Type B pancreatic cell (in vitro differentiated cells): Measurements from ENCODE around the gene CDC42BPA. TPM values are rescaled to one million over a fixed set of nuclear protein-coding genes. Genes with fewer than 3 reads are reported as not detected.

Experiments
- DNase-seq: peaks from one replicate; pipeline ENCODE4 v3.0.0; 2021; ENCODE audit warnings: mixed read lengths; ENCODE audit not compliant: unreplicated experiment; ENCODE audit errors: extremely low spot score
- H3K27ac Mint-ChIP-seq: 2 replicates; pipeline ENCODE4 v1.8.0; 2021; ENCODE audit warnings: mild to moderate bottlenecking, mixed read lengths
- H3K27me3 Mint-ChIP-seq: 2 replicates; pipeline ENCODE4 v1.8.0; 2021; ENCODE audit warnings: mixed read lengths
- H3K36me3 Mint-ChIP-seq: 2 replicates; pipeline ENCODE4 v1.8.0; 2021; ENCODE audit warnings: mixed read lengths
- H3K4me1 Mint-ChIP-seq: one replicate; pipeline ENCODE4 v1.8.0; 2021; ENCODE audit warnings: mixed read lengths; ENCODE audit not compliant: unreplicated experiment
- H3K4me3 Mint-ChIP-seq: 2 replicates; pipeline ENCODE4 v1.8.0; 2021; ENCODE audit warnings: mild to moderate bottlenecking, mixed read lengths
- H3K9me3 Mint-ChIP-seq: 2 replicates; pipeline ENCODE4 v1.8.0; 2021; ENCODE audit warnings: mixed read lengths
- CTCF ChIP-seq: fragments of 200-600 bp; sonication (generic); conservative IDR thresholded peaks from 2 replicates; pipeline ENCODE4 v1.5.0; 2021; ENCODE audit warnings: antibody characterized with exemption, mild to moderate bottlenecking
- total RNA-seq: library from RNA; stranded (reverse); gene quantifications from 2 replicates; pipeline ENCODE4 v1.2.1, GENCODE V29; 2021; ENCODE audit warnings: low replicate concordance

CDC42BPA gene
- total RNA-seq, 1 donor from 2014 or later: 33.8 TPM

- no peak for DNase-seq
These were observed 326.4 kb downstream of the CDC42BPA start for GRCh38 chr1:226991920-226992319.

GRCh38 chr1:226990133-226990716, 328.1 kb downstream of the CDC42BPA start:
- Mint-ChIP-seq H3K9me3 (no peaks in the 10 kb centered on the region), H3K27ac (no peak overlapping the region), H3K4me1 (peaks cover 38% of the 10 kb centered on the region)

More at GRCh38 chr1:226991920-226992319, 326.4 kb downstream of the CDC42BPA start:
- H3K4me1 Mint-ChIP-seq: peaks cover 46% of the 10 kb centered on the region
- no peaks in the 10 kb centered on the region for H3K9me3 Mint-ChIP-seq
- no peak overlapping the region for H3K27ac Mint-ChIP-seq
- H3K27me3 Mint-ChIP-seq: no peaks in the 10 kb centered on the region
- no peak overlapping the region for H3K4me3 Mint-ChIP-seq
- no peak for TF ChIP-seq CTCF
- peaks cover 7% of the 10 kb centered on the region for H3K36me3 Mint-ChIP-seq

GRCh38 chr1:226989085-226989920, 329.0 kb downstream of the CDC42BPA start:
- H3K27me3 Mint-ChIP-seq: no peaks in the 10 kb centered on the region
- peak overlapping the region; percentile 67 for H3K27ac Mint-ChIP-seq
- H3K36me3 Mint-ChIP-seq: peaks cover 11% of the 10 kb centered on the region
- no peak overlapping the region for H3K4me3 Mint-ChIP-seq
- peaks cover 28% of the 10 kb centered on the region for H3K4me1 Mint-ChIP-seq
- H3K9me3 Mint-ChIP-seq: no peaks in the 10 kb centered on the region
- no peak for TF ChIP-seq CTCF
- no peak for DNase-seq

More at GRCh38 chr1:226990133-226990716, 328.1 kb downstream of the CDC42BPA start:
- Mint-ChIP-seq H3K27me3 (no peaks in the 10 kb centered on the region), H3K4me3 (no peak overlapping the region), H3K36me3 (peaks cover 11% of the 10 kb centered on the region)
- DNase-seq: peak; percentile 54
- no peak for TF ChIP-seq CTCF

- DNase-seq: peak; percentile 52
- TF ChIP-seq CTCF: no peak
- no peak overlapping the region for H3K4me3 Mint-ChIP-seq
- H3K27ac Mint-ChIP-seq: peak overlapping the region; percentile 67
- no peaks in the 10 kb centered on the region for H3K27me3 Mint-ChIP-seq
- H3K9me3 Mint-ChIP-seq: no peaks in the 10 kb centered on the region
- H3K4me1 Mint-ChIP-seq: peaks cover 18% of the 10 kb centered on the region
- H3K36me3 Mint-ChIP-seq: peaks cover 6% of the 10 kb centered on the region
These were observed 330.0 kb downstream of the CDC42BPA start for GRCh38 chr1:226988334-226988666.

- Mint-ChIP-seq H3K4me1 (peaks cover 17% of the 10 kb centered on the region), H3K27me3 (no peaks in the 10 kb centered on the region), H3K9me3 (no peaks in the 10 kb centered on the region), H3K4me3 (no peak overlapping the region), H3K27ac (peak overlapping the region; percentile 67), H3K36me3 (peaks cover 6% of the 10 kb centered on the region)
- DNase-seq: no peak
- TF ChIP-seq CTCF: no peak
These were observed 330.5 kb downstream of the CDC42BPA start for GRCh38 chr1:226987623-226988333.
